Measurements from ENCODE around the gene SLC11A2.

DNA sequence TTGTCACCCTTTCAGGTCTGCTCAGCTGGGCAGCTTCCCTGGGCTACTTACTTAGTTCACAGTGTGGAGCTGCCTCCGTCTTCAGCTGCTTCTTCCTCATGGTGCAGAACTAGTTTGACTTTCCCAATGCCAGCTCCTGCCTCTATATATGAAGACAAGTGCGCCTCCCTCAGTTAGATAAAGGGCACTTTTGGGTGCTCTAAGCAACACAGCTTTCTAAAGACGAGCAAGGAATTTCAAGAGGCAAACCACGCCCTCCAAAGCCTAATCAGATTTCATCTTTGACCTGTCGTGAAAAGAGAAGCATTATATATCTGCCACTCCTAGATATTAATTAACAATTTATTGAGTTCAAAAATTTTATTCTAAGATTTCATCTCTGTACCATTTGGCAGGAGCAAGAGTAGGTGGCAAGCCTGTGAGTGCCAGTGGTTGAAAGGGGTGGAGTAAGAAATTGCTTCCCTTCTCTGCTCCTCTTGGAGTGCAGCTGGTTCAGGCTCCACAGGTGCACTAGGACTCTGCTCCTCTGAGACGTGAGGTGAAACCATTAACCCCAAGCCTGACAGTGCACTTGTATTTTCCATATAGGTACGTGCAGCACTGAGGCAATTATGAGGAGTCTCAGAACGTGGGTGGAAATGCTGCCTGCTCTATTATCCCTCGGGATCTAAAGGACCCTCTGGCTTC, 2.1 kb upstream of the SLC11A2 start:
- peak; percentile 17 for TF ChIP-seq CTCF (IDR thresholded peaks at IDR 0.05; ENCODE audit: insufficient read depth, low read depth, low read length)
- no peak for TF ChIP-seq EZH2 (IDR thresholded peaks at IDR 0.05; ENCODE audit: insufficient read depth, low read length)

Data from astrocyte (in vitro differentiated cells and primary cell).